ENCODE results near the gene BCAP31. TPM values are rescaled to one million over a fixed set of nuclear protein-coding genes. Genes with fewer than 3 reads are reported as not detected.
"Not testable (repeated sequence)": the region's sequence is repeated elsewhere in the genome, so short reads cannot be mapped to it uniquely, and the experiment has no call there.

BCAP31 gene
- total RNA-seq, 1 donor from 2014 or later: 83.0 TPM

DNA sequence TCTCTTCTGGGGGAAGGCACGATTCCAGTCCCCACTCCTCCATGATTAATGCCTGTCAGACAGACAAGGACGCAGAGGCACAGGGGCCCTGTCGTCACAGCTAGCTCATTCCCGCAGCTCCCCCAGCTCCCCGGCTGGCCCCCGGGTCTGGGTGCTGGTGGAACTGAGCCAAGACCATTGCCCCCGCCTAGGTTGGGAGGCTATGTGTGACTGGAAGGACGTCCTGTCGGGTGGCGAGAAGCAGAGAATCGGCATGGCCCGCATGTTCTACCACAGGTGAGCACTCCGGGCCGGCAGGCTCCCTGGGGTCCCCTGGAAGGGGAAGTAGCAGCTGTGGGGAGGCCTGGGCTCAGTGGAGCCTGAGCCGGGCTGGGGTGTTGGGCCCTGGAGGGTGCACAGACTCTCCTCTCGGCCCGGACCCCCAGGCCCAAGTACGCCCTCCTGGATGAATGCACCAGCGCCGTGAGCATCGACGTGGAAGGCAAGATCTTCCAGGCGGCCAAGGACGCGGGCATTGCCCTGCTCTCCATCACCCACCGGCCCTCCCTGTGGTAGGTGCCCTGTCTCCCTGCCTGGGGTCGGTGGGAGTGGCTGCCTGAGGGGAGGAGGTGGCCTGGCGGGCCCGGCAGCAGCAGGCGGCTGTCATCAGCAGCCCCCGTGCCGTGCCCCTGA is 18.7 kb upstream of the BCAP31 start:
- H3K9me3 ChIP-seq (ENCODE audit: control insufficient read depth in 3 of 3, low read length in 3 of 3); H3K36me3 ChIP-seq (ENCODE audit: control insufficient read depth in 3 of 3, insufficient read depth in 3 of 3, low read length in 3 of 3); H3K4me3 ChIP-seq (ENCODE audit: low read length in 3 of 3); H3K27me3 ChIP-seq (ENCODE audit: control insufficient read depth in 3 of 3, insufficient read depth in 3 of 3, low read length in 3 of 3); H3K27ac ChIP-seq (ENCODE audit: low read depth, low read length); H3K9ac ChIP-seq (ENCODE audit: low read depth in 1 of 3, low read length in 3 of 3); H3K4me1 ChIP-seq (ENCODE audit: control insufficient read depth in 3 of 3, insufficient read depth in 3 of 3, low read length in 3 of 3): not testable (repeated sequence)

DNA sequence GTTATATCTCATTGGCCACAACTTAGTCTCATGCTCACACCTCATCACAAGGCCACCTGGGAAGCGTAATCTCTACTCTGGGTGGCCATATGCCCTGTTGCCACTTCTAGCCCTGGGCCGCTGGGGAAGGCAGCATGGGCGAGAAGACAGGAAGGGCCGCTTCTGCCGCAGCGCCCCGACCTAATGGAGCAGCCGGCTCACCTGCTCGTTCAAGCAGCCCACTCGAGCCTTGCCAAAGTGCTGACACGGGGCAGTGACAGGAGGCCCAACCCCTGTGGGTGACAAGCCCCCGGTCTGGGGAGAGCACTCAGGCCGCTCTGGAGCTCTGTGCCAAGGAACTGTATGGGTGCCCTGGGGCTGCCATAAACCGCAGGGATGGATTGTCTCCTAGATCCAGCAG is 17.9 kb upstream of the BCAP31 start:
- not testable (repeated sequence) for H3K9me3 ChIP-seq (ENCODE audit: control insufficient read depth in 3 of 3, low read length in 3 of 3); H3K4me3 ChIP-seq (ENCODE audit: low read length in 3 of 3); H3K27ac ChIP-seq (ENCODE audit: low read depth, low read length); H3K4me1 ChIP-seq (ENCODE audit: control insufficient read depth in 3 of 3, insufficient read depth in 3 of 3, low read length in 3 of 3); H3K9ac ChIP-seq (ENCODE audit: low read depth in 1 of 3, low read length in 3 of 3); H3K27me3 ChIP-seq (ENCODE audit: control insufficient read depth in 3 of 3, insufficient read depth in 3 of 3, low read length in 3 of 3); H3K36me3 ChIP-seq (ENCODE audit: control insufficient read depth in 3 of 3, insufficient read depth in 3 of 3, low read length in 3 of 3)

DNA sequence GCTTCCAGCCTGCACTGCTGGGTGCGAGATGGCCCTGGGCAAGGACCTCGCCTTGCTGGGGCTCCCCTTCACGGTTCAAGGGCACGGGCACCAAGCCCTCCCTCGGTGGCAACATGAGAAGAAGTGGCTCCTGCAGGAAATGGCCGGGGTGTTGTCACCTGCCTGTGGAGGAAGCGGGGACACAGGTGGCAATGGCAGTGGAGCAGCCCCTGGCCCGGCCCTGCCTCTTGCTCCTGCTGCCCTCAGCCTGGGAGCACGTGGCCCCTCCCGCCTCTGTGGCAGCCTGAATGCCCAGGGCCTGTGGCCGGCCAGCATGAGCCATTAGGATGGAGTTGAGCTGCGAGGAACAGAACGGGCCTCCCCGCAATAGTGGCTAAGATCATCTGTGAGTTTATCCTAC is 17.3 kb upstream of the BCAP31 start:
- H3K9me3 ChIP-seq (ENCODE audit: control insufficient read depth in 3 of 3, low read length in 3 of 3): no peaks in the 10 kb centered on the region
- H3K27ac ChIP-seq (ENCODE audit: low read depth, low read length): no peak overlapping the region
- peaks cover 0 to 4% (median 0%) of the 10 kb centered on the region in 3 donors for H3K27me3 ChIP-seq (ENCODE audit: control insufficient read depth in 3 of 3, insufficient read depth in 3 of 3, low read length in 3 of 3)
- H3K4me1 ChIP-seq (ENCODE audit: control insufficient read depth in 3 of 3, insufficient read depth in 3 of 3, low read length in 3 of 3): peaks cover 0 to 3% (median 0%) of the 10 kb centered on the region in 3 donors
- H3K36me3 ChIP-seq (ENCODE audit: control insufficient read depth in 3 of 3, insufficient read depth in 3 of 3, low read length in 3 of 3): peaks cover 3 to 13% (median 6%) of the 10 kb centered on the region in 3 donors
- H3K4me3 ChIP-seq (ENCODE audit: low read length in 3 of 3): no peak overlapping the region
- no peak overlapping the region for H3K9ac ChIP-seq (ENCODE audit: low read depth in 1 of 3, low read length in 3 of 3)

DNA sequence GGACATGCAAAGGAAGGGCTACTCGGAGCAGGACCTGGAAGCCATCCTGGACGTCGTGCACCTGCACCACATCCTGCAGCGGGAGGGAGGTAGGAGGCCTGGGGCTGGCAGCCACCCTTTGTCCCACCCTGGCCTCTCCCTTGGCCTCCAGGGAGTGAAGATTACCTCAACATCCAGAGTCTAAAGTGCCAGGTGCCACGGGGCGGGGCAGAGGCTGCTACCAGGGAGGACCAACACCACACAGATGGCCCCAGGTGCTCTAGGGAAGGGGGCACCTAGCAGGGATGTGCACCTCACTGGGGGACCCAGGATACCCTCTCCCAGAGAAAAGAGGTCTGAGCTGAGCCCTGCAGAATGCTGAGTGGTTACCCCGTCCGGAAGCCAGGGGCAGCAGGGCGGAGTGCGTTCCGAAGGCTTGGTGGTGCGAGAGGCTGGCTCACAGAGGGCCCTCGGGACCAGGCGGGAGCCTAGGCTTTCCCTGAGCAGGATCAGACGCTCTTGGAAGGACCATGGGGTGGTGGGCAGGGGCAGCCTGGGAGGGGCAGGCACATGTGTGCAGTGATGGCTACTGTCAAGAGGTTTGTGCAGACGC is 16.5 kb upstream of the BCAP31 start:
- peaks cover 0 to 3% (median 0%) of the 10 kb centered on the region in 3 donors for H3K4me1 ChIP-seq (ENCODE audit: control insufficient read depth in 3 of 3, insufficient read depth in 3 of 3, low read length in 3 of 3)
- no peak overlapping the region for H3K27ac ChIP-seq (ENCODE audit: low read depth, low read length)
- peaks cover 0 to 4% (median 0%) of the 10 kb centered on the region in 3 donors for H3K27me3 ChIP-seq (ENCODE audit: control insufficient read depth in 3 of 3, insufficient read depth in 3 of 3, low read length in 3 of 3)
- no peak overlapping the region for H3K9ac ChIP-seq (ENCODE audit: low read depth in 1 of 3, low read length in 3 of 3)
- H3K36me3 ChIP-seq (ENCODE audit: control insufficient read depth in 3 of 3, insufficient read depth in 3 of 3, low read length in 3 of 3): peaks cover 6 to 16% (median 8%) of the 10 kb centered on the region in 3 donors
- H3K9me3 ChIP-seq (ENCODE audit: control insufficient read depth in 3 of 3, low read length in 3 of 3): no peaks in the 10 kb centered on the region
- H3K4me3 ChIP-seq (ENCODE audit: low read length in 3 of 3): no peak overlapping the region

DNA sequence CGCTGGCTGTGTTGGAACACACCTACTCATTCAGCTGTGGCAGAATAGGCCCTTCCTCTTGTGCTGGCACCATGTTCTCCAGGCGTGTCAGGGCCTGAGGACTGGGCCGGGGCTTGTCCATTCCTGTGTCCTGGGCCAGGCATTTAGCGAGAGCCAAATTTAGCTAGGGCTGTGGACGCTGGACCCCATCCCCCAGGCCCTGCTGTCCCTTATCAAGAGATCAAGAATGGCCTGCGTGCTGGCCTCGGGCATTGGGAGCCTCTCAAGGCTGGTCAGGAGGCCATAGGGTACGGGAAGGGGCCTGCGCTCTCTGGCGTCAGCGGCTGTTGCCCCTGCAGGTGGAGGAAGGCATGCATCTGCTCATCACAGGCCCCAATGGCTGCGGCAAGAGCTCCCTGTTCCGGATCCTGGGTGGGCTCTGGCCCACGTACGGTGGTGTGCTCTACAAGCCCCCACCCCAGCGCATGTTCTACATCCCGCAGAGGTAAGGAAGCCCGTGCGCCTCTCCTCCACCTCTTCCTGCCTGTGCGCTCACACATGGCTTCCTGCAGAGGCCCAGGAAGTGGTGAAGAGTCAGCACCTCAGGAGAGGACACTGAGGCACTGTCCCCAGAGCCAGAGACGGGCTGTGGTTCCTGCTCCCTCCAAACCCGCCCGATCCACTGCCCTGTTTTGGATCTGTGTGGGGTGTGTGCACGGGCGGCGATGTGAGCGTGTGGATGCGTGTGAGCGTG is 15.7 kb upstream of the BCAP31 start:
- no peak overlapping the region for H3K4me3 ChIP-seq (ENCODE audit: low read length in 3 of 3)
- H3K4me1 ChIP-seq (ENCODE audit: control insufficient read depth in 3 of 3, insufficient read depth in 3 of 3, low read length in 3 of 3): peaks cover 0 to 3% (median 0%) of the 10 kb centered on the region in 3 donors
- H3K27me3 ChIP-seq (ENCODE audit: control insufficient read depth in 3 of 3, insufficient read depth in 3 of 3, low read length in 3 of 3): peaks cover 0 to 4% (median 0%) of the 10 kb centered on the region in 3 donors
- no peaks in the 10 kb centered on the region for H3K9me3 ChIP-seq (ENCODE audit: control insufficient read depth in 3 of 3, low read length in 3 of 3)
- no peak overlapping the region for H3K27ac ChIP-seq (ENCODE audit: low read depth, low read length)
- H3K9ac ChIP-seq (ENCODE audit: low read depth in 1 of 3, low read length in 3 of 3): no peak overlapping the region
- H3K36me3 ChIP-seq (ENCODE audit: control insufficient read depth in 3 of 3, insufficient read depth in 3 of 3, low read length in 3 of 3): peaks cover 6 to 16% (median 8%) of the 10 kb centered on the region in 3 donors

DNA sequence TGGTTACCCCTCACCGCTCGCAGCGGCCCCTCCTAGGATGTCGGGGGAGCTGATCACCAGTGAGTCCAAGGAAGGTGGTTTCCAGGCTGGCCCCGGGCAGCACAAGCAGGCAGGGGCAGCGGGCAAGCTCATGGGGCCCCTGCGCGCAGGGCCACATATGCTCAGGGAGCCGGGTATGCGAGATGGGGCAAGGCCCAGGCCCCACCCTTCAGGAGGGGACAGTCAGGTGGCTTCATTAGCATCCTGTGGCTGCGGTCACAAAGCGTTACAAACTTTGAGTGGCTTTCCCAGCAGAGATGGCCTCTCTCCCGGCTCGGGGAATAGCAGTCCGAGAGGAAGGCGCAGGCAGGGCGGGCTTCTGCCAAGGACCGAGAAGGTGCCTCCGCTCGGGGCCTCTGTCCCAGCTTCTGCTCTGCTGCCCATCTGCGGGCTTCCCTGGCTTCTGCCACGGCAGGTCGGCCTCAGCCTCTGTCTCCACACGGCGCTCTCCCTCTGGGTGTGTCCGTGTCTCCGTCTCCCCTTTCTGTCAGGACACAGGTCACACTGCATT is 13.9 kb upstream of the BCAP31 start:
- Histone ChIP-seq H3K36me3 (ENCODE audit: control insufficient read depth in 3 of 3, insufficient read depth in 3 of 3, low read length in 3 of 3) (peaks cover 8 to 16% (median 8%) of the 10 kb centered on the region in 3 donors), H3K27me3 (ENCODE audit: control insufficient read depth in 3 of 3, insufficient read depth in 3 of 3, low read length in 3 of 3) (peaks cover 0 to 4% (median 0%) of the 10 kb centered on the region in 3 donors), H3K4me1 (ENCODE audit: control insufficient read depth in 3 of 3, insufficient read depth in 3 of 3, low read length in 3 of 3) (no peaks in the 10 kb centered on the region), H3K9ac (ENCODE audit: low read depth in 1 of 3, low read length in 3 of 3) (no peak overlapping the region), H3K27ac (ENCODE audit: low read depth, low read length) (no peak overlapping the region), H3K4me3 (ENCODE audit: low read length in 3 of 3) (no peak overlapping the region), H3K9me3 (ENCODE audit: control insufficient read depth in 3 of 3, low read length in 3 of 3) (no peaks in the 10 kb centered on the region)

DNA sequence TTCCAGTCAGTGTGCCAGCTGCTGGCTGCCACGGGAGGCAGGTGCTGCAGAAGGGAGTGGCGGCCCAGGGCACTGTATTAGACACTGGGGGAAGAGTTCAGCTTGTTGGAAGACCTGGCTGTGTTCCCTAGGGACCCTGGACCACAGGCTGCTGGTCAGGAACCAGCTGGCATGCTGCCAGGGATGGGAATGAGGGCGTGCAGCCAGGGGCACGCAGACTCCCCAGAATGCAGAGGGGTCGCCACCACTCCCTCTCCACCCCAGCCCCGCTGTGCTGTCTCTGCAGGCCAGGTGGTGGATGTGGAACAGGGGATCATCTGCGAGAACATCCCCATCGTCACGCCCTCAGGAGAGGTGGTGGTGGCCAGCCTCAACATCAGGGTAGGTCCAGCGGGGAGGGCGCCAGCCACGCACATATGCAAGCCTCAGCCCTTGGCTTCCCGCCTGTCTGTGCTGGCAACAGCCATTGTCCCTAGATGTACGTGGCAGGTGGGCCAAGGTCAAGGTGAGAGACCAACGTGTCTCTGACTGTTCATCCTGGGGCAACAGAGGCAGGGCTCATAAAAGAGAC is 12.8 kb upstream of the BCAP31 start:
- Histone ChIP-seq H3K4me1 (ENCODE audit: control insufficient read depth in 3 of 3, insufficient read depth in 3 of 3, low read length in 3 of 3) (no peaks in the 10 kb centered on the region), H3K36me3 (ENCODE audit: control insufficient read depth in 3 of 3, insufficient read depth in 3 of 3, low read length in 3 of 3) (peaks cover 8 to 16% (median 9%) of the 10 kb centered on the region in 3 donors), H3K9me3 (ENCODE audit: control insufficient read depth in 3 of 3, low read length in 3 of 3) (no peaks in the 10 kb centered on the region), H3K27me3 (ENCODE audit: control insufficient read depth in 3 of 3, insufficient read depth in 3 of 3, low read length in 3 of 3) (peaks cover 0 to 4% (median 0%) of the 10 kb centered on the region in 3 donors), H3K27ac (ENCODE audit: low read depth, low read length) (no peak overlapping the region), H3K4me3 (ENCODE audit: low read length in 3 of 3) (no peak overlapping the region), H3K9ac (ENCODE audit: low read depth in 1 of 3, low read length in 3 of 3) (no peak overlapping the region)

DNA sequence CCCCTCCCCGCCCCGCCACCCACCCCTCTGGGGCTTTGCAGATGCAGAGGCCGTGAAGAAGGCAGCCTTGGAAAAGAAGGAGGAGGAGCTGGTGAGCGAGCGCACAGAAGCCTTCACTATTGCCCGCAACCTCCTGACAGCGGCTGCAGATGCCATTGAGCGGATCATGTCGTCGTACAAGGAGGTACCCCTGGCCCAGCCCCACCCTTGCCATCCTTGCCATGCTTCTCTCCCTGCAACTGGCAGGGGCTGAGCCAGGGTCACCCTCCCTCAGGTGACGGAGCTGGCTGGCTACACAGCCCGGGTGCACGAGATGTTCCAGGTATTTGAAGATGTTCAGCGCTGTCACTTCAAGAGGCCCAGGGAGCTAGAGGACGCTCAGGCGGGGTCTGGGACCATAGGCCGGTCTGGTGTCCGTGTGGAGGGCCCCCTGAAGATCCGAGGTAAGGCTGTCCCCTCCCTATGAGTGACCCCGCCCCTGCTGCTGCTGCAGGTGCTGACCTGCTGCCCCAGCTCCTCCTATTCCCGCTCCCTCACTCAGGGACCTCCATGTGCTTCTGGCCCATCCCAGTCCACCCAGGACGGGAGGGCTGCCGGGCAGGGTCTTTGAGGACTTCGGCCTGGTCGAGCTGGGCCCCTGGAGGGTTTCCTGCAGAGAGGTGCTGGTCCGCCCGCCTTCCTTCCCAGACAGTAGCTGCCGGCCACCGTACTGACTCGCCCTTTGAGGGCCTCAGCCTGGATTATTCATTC is 12.1 kb upstream of the BCAP31 start:
- Histone ChIP-seq H3K4me1 (ENCODE audit: control insufficient read depth in 3 of 3, insufficient read depth in 3 of 3, low read length in 3 of 3) (no peaks in the 10 kb centered on the region), H3K9ac (ENCODE audit: low read depth in 1 of 3, low read length in 3 of 3) (no peak overlapping the region), H3K4me3 (ENCODE audit: low read length in 3 of 3) (no peak overlapping the region), H3K36me3 (ENCODE audit: control insufficient read depth in 3 of 3, insufficient read depth in 3 of 3, low read length in 3 of 3) (peaks cover 11 to 16% (median 12%) of the 10 kb centered on the region in 3 donors), H3K27ac (ENCODE audit: low read depth, low read length) (no peak overlapping the region), H3K27me3 (ENCODE audit: control insufficient read depth in 3 of 3, insufficient read depth in 3 of 3, low read length in 3 of 3) (peaks cover 0 to 4% (median 0%) of the 10 kb centered on the region in 3 donors), H3K9me3 (ENCODE audit: control insufficient read depth in 3 of 3, low read length in 3 of 3) (no peaks in the 10 kb centered on the region)

DNA sequence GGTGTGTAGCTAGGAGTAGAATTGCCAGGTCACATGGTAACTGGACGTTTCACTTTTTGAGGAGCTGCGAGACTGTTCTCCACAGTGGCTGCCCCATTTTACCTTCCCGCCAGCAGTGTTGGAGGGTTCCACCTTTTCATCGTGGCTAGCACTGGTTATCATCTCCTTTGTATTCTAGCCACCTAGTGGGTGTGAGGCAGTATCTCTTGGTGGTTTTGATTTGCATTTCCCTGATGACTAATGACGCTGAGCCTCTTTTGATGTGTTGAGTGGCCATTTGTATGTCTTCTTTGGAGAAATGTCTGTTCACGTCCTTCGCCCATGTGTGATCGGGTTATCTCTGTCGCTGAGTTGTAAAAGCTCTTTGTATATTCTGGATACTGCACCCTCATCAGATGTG is 11.1 kb upstream of the BCAP31 start:
- Histone ChIP-seq H3K27ac (ENCODE audit: low read depth, low read length) (no peak overlapping the region), H3K36me3 (ENCODE audit: control insufficient read depth in 3 of 3, insufficient read depth in 3 of 3, low read length in 3 of 3) (peaks cover 11 to 15% (median 12%) of the 10 kb centered on the region in 3 donors), H3K27me3 (ENCODE audit: control insufficient read depth in 3 of 3, insufficient read depth in 3 of 3, low read length in 3 of 3) (peaks cover 0 to 1% (median 0%) of the 10 kb centered on the region in 3 donors), H3K9me3 (ENCODE audit: control insufficient read depth in 3 of 3, low read length in 3 of 3) (no peaks in the 10 kb centered on the region), H3K9ac (ENCODE audit: low read depth in 1 of 3, low read length in 3 of 3) (no peak overlapping the region), H3K4me3 (ENCODE audit: low read length in 3 of 3) (no peak overlapping the region), H3K4me1 (ENCODE audit: control insufficient read depth in 3 of 3, insufficient read depth in 3 of 3, low read length in 3 of 3) (no peaks in the 10 kb centered on the region)

Measured in skeletal muscle tissue (tissue), 4 donors.